ENCODE measurements around the gene LPP.

The LPP gene

GRCh38 chr3:188262913-188263683, 109.1 kb downstream of the LPP start:
- Histone ChIP-seq H3F3A (ENCODE audit: insufficient read depth, low read length) (no peaks in the 10 kb centered on the region), H3K27ac (ENCODE audit: low read depth, low read length, poor library complexity, severe bottlenecking) (no peak overlapping the region)

GRCh38 chr3:188264226-188265207, 110.6 kb downstream of the LPP start:
- H3K4me2 ChIP-seq (ENCODE audit: low read length): no peak overlapping the region

More at GRCh38 chr3:188262913-188263683, 109.1 kb downstream of the LPP start:
- Histone ChIP-seq H2AFZ (ENCODE audit: low read length) (no peak overlapping the region), H3K9ac (ENCODE audit: low read length) (no peak overlapping the region), H3K4me2 (ENCODE audit: low read length) (no peak overlapping the region), H4K20me1 (ENCODE audit: insufficient read depth, low read length) (no peaks in the 10 kb centered on the region), H3K9me2 (ENCODE audit: low read depth, low read length) (no peaks in the 10 kb centered on the region), H3K79me2 (ENCODE audit: insufficient read depth, low read length) (no peaks in the 10 kb centered on the region), H3K36me3 (ENCODE audit: insufficient read depth, low read length) (no peaks in the 10 kb centered on the region; the same call in 1 of the 2 replicates), H3K4me3 (ENCODE audit: low read depth, low read length, poor library complexity, severe bottlenecking) (no peak overlapping the region), H3K9me3 (ENCODE audit: low read length) (no peaks in the 10 kb centered on the region), H3K27me3 (ENCODE audit: insufficient read depth, low read length) (no peaks in the 10 kb centered on the region), H3K4me1 (ENCODE audit: insufficient read depth, low read length, severe bottlenecking) (peaks cover 1% of the 10 kb centered on the region)
- TF ChIP-seq CTCF (IDR thresholded peaks at IDR 0.05; ENCODE audit: low read length) (no peak), EZH2 (IDR thresholded peaks at IDR 0.05; ENCODE audit: borderline replicate concordance, low read length) (no peak)

More at GRCh38 chr3:188264226-188265207, 110.6 kb downstream of the LPP start:
- Histone ChIP-seq H3K27ac (ENCODE audit: low read depth, low read length, poor library complexity, severe bottlenecking) (no peak overlapping the region), H3K9me2 (ENCODE audit: low read depth, low read length) (no peaks in the 10 kb centered on the region), H3K9me3 (ENCODE audit: low read length) (no peaks in the 10 kb centered on the region), H3K4me3 (ENCODE audit: low read depth, low read length, poor library complexity, severe bottlenecking) (no peak overlapping the region), H3K36me3 (ENCODE audit: insufficient read depth, low read length) (no peaks in the 10 kb centered on the region; the same call in 1 of the 2 replicates), H3F3A (ENCODE audit: insufficient read depth, low read length) (no peaks in the 10 kb centered on the region), H3K27me3 (ENCODE audit: insufficient read depth, low read length) (no peaks in the 10 kb centered on the region), H3K9ac (ENCODE audit: low read length) (no peak overlapping the region), H3K4me1 (ENCODE audit: insufficient read depth, low read length, severe bottlenecking) (peaks cover 8% of the 10 kb centered on the region), H4K20me1 (ENCODE audit: insufficient read depth, low read length) (no peaks in the 10 kb centered on the region), H2AFZ (ENCODE audit: low read length) (no peak overlapping the region), H3K79me2 (ENCODE audit: insufficient read depth, low read length) (no peaks in the 10 kb centered on the region)
- TF ChIP-seq CTCF (IDR thresholded peaks at IDR 0.05; ENCODE audit: low read length) (no peak), EZH2 (IDR thresholded peaks at IDR 0.05; ENCODE audit: borderline replicate concordance, low read length) (no peak)
